Astrocyte of the spinal cord (primary cell): ENCODE results near the gene ADORA2B.

Experiments used
- DNase-seq: peaks from one replicate; pipeline ENCODE4 v3.0.0; 2011; ENCODE audit warnings: low read depth, low spot score
- H3K4me3 ChIP-seq: 2 replicates; pipeline ENCODE4 v1.5.1; 2011; ENCODE audit warnings: low read depth, mild to moderate bottlenecking, low read length, moderate library complexity
- in situ Hi-C: cut with HindIII; loops from 2 replicates; pipeline ENCODE4 v1.10.0; 2017; ENCODE audit warnings: low sequenced_read_pairs
- TF ChIP-seq, protein P1 (sequence below): IDR thresholded peaks from 2 replicates; pipeline ENCODE4 v1.5.1; 2012; ENCODE audit warnings: low read depth, mild to moderate bottlenecking, low read length, inconsistent platforms

The ADORA2B gene

DNA sequence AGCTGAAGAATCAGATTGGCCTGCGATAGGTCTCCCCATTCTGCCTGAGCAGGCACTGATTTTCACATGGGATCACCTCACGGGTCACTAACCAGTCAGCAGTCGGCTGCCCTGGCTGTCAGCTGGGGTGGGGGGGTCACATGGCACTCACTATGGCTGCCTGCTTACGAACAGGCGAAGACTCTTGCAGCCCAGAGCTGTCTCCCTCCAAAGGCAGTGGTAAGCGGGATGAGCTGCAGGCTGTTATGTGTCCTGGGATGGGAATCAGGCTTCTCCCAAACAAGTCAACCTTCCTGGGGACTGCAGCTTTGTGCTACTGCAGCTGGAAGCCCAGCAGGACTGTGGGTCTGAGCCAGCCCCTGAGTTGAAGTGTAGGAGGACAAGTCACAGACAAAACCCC is 29.0 kb upstream of the ADORA2B start:
- in situ Hi-C loops = no loop called here
- H3K4me3 ChIP-seq = no peak overlapping the region
- TF ChIP-seq, protein P1, sequence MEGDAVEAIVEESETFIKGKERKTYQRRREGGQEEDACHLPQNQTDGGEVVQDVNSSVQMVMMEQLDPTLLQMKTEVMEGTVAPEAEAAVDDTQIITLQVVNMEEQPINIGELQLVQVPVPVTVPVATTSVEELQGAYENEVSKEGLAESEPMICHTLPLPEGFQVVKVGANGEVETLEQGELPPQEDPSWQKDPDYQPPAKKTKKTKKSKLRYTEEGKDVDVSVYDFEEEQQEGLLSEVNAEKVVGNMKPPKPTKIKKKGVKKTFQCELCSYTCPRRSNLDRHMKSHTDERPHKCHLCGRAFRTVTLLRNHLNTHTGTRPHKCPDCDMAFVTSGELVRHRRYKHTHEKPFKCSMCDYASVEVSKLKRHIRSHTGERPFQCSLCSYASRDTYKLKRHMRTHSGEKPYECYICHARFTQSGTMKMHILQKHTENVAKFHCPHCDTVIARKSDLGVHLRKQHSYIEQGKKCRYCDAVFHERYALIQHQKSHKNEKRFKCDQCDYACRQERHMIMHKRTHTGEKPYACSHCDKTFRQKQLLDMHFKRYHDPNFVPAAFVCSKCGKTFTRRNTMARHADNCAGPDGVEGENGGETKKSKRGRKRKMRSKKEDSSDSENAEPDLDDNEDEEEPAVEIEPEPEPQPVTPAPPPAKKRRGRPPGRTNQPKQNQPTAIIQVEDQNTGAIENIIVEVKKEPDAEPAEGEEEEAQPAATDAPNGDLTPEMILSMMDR = no peak
- DNase-seq = no peak

DNA sequence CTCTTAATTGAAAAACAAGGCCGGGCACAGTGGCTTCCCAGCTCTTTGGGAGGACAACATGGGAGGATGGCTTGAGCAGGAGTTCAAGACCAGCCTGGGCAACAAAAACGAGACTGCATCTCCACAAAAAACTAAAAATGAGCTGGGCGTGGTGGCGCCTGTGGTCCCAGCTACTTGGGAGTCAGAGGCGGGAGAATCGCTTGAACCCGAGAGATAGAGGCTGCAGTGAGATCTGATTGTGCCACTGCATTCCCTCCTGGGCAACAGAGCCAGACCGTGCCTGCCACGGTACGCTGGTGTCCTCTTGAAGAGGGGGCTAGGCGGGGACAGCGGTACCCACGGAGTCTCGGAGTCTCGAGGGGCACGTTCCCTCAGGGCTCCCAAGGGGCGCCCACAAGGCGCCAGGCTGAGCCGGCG is 27.9 kb upstream of the ADORA2B start:
- no peak for DNase-seq
- TF ChIP-seq, protein P1 = no peak
- no peak overlapping the region for H3K4me3 ChIP-seq
- in situ Hi-C loops = no loop called here

DNA sequence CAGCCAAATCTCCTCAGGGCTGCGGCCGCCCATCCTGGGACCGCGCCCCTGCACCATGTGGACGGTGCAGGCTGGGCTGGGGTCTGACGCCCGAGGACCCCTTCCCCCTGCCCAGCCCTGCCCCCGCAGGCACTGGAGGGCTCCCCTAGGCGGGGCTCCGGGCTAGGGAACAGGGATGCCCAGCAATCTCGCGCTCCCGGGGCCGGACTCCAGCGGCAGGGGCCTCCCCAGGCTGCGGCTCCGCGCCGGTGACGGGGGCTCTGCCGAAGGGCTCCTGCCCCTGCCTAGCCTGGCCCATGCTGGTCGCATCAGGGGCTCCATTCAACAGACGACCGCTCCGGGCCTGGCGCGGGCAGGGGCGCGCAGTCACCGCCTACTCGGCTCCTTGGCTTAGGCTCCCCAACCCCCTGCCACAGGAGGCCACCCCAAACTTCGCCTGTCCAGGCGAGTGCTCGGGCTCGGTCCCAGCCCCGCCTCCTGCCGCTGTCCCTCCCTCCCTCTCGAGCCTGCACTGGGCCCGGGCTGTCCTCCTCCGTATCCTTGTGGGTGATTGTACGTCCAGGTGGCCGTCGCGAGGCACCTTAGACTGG is 27.4 kb upstream of the ADORA2B start:
- no peak for DNase-seq
- in situ Hi-C loops = no loop called here
- TF ChIP-seq, protein P1 = no peak
- H3K4me3 ChIP-seq = no peak overlapping the region

DNA sequence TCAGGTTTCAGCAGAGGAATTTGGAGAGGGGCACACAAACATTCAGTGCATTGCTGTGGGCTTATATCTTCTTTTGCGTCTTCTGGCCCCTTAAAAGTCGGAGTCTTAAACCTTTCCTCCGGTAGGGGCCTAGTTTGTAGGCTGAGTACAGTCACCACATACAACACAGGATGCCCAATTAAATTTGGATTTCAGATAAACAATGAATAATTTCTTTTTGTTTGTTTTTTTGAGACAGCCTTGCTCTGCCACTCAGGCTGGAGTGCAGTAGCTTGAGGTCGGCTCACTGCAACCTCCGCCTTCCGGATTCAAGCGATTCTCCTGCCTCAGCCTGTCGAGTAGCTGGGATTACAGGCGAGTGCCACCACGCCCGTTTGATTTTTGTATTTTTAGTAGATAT is 26.7 kb upstream of the ADORA2B start:
- TF ChIP-seq, protein P1 = no peak
- in situ Hi-C loops = no loop called here
- H3K4me3 ChIP-seq = no peak overlapping the region
- DNase-seq = no peak

DNA sequence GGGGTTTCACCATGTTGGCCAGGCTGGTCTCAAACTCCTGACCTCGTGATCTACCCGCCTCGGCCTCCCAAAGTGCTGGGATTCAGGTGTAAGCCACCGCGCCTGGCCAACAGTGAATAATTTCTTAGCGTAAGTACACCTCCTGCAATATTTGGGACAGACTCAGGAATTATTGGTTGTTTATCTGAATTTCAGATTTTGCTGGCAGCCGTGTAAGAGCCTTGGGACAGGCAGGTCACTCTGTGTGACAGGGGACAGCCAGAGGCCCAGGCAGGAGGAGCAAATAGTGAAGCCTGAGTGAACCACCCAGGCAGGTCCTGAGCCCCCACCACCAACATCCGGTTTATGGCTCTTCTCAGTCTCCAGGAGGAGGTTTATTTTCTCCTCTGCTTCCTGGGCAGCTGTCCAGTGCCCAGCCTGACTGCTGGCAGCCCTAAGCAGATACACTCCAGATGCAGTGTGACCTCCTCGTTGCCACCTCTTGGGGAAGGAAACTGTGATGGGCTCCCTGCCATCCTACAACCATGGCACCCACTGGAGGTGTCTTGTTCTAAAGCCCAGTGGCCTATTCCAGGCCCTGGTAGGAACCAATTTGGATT is 26.2 kb upstream of the ADORA2B start:
- in situ Hi-C loops = no loop called here
- TF ChIP-seq, protein P1 = no peak
- H3K4me3 ChIP-seq = no peak overlapping the region
- DNase-seq = no peak

DNA sequence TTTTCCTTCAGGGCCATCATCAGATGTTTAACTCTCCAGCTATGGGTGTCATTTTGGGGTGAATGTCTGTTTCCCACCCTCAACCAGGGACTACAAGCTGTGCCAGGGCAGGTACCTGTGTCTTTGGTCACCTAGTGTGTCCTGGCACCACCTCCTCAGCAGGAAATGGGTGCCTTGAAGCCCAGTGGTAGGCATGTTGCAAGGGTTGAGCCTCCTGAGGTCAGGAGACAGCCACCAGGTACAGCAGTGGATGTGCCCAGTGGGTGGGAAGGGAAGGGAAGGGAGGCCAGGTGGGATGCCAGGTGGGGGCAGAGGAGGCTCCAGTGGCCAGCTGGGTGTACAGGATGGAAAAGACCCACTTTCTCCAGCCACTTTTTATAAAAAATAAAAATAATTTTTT is 25.5 kb upstream of the ADORA2B start:
- in situ Hi-C loops = no loop called here
- TF ChIP-seq, protein P1 = no peak
- H3K4me3 ChIP-seq = no peak overlapping the region
- DNase-seq = no peak
